BE2C (cell line): ENCODE measurements around the gene SNX27.
"Not testable (repeated sequence)": the region's sequence is repeated elsewhere in the genome, so short reads cannot be mapped to it uniquely, and the experiment has no call there.

Source experiments
- DNase-seq: peaks from one replicate; pipeline ENCODE4 v3.0.0-alpha.2; 2020
- H3K27me3 ChIP-seq: fragments of 250-450 bp; sonication (Bioruptor Pico); 2 replicates; pipeline ENCODE4 v1.5.1; 2020; ENCODE audit warnings: mild to moderate bottlenecking
- H3K36me3 ChIP-seq: fragments of 250-450 bp; sonication (Bioruptor Pico); 2 replicates; pipeline ENCODE4 v1.5.1; 2020; ENCODE audit warnings: mild to moderate bottlenecking
- H3K4me1 ChIP-seq: fragments of 250-450 bp; sonication (Bioruptor Pico); 2 replicates; pipeline ENCODE4 v1.5.1; 2020
- H3K4me3 ChIP-seq: 2 replicates; pipeline ENCODE4 v1.5.1; 2011; ENCODE audit warnings: low read depth, low read length
- H3K9me3 ChIP-seq: fragments of 250-450 bp; sonication (Bioruptor Pico); 2 replicates; pipeline ENCODE4 v1.5.1; 2020
- TF ChIP-seq, protein P1 (sequence below): IDR thresholded peaks from 2 replicates; pipeline ENCODE4 v1.5.1; 2012; ENCODE audit warnings: mild to moderate bottlenecking, low read depth, low read length

The SNX27 gene

DNA sequence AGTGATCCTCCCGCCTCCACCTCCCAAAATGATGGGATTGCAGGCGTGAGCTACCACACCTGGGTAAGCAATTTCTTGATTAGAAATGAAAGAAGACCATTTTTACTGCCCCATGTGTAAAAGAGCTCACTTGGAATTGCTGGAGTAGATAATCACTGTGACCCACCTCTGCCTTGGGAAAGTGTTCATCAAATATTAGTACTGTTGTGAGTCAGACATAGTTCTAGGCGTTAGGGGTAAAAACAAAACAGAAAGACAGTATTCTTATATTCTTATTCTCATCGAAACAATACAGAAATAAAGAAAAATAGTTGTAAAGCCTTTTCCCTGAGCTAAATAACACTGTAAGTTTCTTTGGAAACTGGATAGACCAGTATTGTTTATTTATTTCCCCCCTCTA lies 68.5 kb downstream of the SNX27 start:
- Histone ChIP-seq H3K4me3 (no peak overlapping the region), H3K27me3 (no peaks in the 10 kb centered on the region), H3K4me1 (no peaks in the 10 kb centered on the region), H3K9me3 (no peaks in the 10 kb centered on the region), H3K36me3 (peaks cover 9% of the 10 kb centered on the region)
- no peak for DNase-seq
- TF ChIP-seq, protein P1, sequence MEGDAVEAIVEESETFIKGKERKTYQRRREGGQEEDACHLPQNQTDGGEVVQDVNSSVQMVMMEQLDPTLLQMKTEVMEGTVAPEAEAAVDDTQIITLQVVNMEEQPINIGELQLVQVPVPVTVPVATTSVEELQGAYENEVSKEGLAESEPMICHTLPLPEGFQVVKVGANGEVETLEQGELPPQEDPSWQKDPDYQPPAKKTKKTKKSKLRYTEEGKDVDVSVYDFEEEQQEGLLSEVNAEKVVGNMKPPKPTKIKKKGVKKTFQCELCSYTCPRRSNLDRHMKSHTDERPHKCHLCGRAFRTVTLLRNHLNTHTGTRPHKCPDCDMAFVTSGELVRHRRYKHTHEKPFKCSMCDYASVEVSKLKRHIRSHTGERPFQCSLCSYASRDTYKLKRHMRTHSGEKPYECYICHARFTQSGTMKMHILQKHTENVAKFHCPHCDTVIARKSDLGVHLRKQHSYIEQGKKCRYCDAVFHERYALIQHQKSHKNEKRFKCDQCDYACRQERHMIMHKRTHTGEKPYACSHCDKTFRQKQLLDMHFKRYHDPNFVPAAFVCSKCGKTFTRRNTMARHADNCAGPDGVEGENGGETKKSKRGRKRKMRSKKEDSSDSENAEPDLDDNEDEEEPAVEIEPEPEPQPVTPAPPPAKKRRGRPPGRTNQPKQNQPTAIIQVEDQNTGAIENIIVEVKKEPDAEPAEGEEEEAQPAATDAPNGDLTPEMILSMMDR, result no peak

DNA sequence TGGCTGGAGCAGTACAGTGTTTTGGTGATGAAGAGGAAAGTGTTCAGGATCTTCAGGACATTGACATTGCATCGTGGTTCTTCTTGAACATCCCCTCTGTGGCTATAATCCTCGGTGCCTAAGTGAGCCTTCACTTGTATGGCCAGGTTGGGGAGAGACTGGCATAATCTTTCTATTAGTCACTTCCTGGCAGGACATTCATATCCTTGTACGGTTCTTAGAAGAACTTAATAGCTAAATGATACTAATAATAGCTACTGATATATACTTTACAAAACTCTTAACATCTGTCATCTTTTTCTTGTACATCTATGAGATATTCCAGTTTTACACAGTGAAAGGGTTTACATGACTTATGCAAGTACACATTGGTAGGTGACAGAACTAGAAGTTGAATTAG lies 69.0 kb downstream of the SNX27 start:
- H3K9me3 ChIP-seq, result no peaks in the 10 kb centered on the region
- no peaks in the 10 kb centered on the region for H3K27me3 ChIP-seq
- no peak overlapping the region for H3K4me3 ChIP-seq
- H3K36me3 ChIP-seq, result peaks cover 9% of the 10 kb centered on the region
- TF ChIP-seq, protein P1, result no peak
- no peak for DNase-seq
- H3K4me1 ChIP-seq, result no peaks in the 10 kb centered on the region

DNA sequence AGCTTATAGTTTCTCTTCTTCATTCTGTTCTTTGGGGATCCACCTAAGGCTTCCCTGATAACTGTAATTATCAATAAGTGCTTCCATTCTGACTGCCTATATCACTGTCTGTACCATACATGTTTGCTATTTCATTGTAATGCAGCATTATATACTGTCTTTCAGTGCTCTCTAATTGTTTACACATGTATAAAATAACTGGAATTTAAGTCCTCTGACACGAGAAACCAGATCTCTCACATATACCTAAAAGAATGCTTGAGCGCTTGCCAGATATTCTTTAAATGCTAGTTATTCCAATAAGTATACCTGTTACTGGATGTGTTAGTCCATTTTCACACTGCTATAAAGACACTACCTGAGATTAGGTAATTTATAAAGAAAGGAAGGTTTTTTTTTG lies 70.1 kb downstream of the SNX27 start:
- no peak for DNase-seq
- no peak overlapping the region for H3K4me3 ChIP-seq
- peaks cover 15% of the 10 kb centered on the region for H3K36me3 ChIP-seq

DNA sequence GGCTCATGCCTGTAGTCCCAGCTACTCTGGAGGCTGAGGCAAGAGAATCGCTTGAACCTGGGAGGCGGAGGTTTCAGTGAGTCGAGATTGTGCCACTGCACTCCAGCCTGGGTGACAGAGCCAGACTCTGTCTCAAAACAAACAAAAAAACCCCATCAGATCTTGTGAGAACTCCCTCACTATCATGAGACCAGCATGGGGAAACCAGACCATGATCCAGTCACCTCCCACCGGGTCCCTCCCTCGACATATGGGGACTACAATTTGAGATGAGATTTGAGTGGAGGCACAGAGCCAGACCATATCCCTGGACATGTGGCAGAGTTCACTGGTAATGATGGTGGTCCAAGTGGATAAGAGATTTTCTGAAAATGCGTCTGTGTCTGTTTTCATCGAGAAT lies 71.1 kb downstream of the SNX27 start:
- not testable (repeated sequence) for H3K4me1 ChIP-seq, H3K4me3 ChIP-seq, H3K27me3 ChIP-seq, H3K9me3 ChIP-seq, DNase-seq
- H3K36me3 ChIP-seq, result peaks cover 14% of the 10 kb centered on the region

More for the DNA sequence above, 70.1 kb downstream of the SNX27 start:
- no peaks in the 10 kb centered on the region for H3K4me1 ChIP-seq
- H3K27me3 ChIP-seq, result no peaks in the 10 kb centered on the region
- TF ChIP-seq, protein P1, result no peak
- H3K9me3 ChIP-seq, result no peaks in the 10 kb centered on the region

DNA sequence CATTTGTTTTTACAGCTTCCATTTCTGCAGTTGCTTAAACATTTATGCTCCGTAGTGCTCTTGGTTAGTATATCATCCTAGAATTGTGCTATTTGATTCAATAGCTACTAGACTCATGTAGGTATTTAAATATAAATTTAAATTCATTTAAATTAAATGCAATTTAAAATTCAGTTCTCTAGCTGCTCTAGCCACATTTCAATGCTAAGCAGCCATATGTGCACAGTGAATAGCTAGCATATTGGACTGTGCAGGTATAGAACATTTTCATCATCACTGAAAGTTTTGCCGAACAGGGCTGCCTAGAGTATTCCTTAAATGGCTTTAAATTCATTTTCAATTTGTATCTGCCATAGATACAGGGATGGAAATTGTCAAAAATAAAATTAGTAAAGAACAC lies 72.3 kb downstream of the SNX27 start:
- TF ChIP-seq, protein P1, result no peak
- H3K36me3 ChIP-seq, result peaks cover 9% of the 10 kb centered on the region

DNA sequence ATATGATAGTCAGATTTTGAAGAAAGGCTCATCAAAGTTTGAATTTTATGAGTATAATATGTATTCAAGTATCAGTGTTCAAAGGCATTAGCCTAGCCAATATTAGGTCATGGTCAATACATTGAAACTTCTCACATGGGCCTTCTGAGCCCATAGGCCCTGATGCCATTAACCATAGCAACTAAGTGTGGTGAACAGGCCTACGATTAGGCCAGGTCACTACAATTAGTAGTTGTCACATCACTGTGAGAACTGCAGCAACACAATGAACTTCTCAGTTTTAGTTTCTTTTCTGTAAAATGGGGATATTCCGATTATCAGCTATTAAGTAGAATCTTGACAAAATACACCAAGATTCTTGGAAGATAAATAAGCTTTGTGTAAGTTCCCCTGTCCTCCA lies 74.7 kb downstream of the SNX27 start:
- no peak overlapping the region for H3K4me3 ChIP-seq
- peaks cover 6% of the 10 kb centered on the region for H3K36me3 ChIP-seq
- no peaks in the 10 kb centered on the region for H3K4me1 ChIP-seq
- DNase-seq, result no peak
- no peaks in the 10 kb centered on the region for H3K27me3 ChIP-seq
- TF ChIP-seq, protein P1, result no peak
- no peaks in the 10 kb centered on the region for H3K9me3 ChIP-seq

More for the DNA sequence above, 72.3 kb downstream of the SNX27 start:
- H3K4me3 ChIP-seq, result no peak overlapping the region
- H3K4me1 ChIP-seq, result no peaks in the 10 kb centered on the region
- H3K27me3 ChIP-seq, result no peaks in the 10 kb centered on the region
- H3K9me3 ChIP-seq, result no peaks in the 10 kb centered on the region
- no peak for DNase-seq

DNA sequence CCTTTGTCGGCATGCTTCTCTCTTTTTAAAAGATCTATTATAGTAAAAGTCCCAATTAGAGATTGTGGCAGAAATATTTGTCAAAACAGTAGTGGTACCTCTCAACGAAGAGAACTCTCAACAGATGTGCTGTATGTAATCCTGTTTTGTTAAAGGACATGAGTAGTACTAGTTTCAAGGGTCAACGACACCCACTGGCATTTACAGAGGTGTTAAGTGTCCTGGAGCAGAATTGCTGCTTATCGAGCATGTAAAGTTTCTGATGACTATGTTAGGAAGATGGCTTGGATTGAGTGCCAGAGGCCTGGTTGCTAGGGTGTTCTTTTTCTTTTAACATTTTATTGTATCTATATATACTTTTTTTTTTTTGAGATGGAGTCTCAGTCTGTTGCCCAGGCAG lies 77.6 kb downstream of the SNX27 start:
- peaks cover 10% of the 10 kb centered on the region for H3K36me3 ChIP-seq
- no peak overlapping the region for H3K4me3 ChIP-seq
- no peak for DNase-seq
- no peaks in the 10 kb centered on the region for H3K27me3 ChIP-seq
- no peaks in the 10 kb centered on the region for H3K4me1 ChIP-seq
- TF ChIP-seq, protein P1, result no peak
- H3K9me3 ChIP-seq, result no peaks in the 10 kb centered on the region
